K562 (cell line): ENCODE measurements around the gene S100A9. TPM values are rescaled to one million over a fixed set of nuclear protein-coding genes. Genes with fewer than 3 reads are reported as not detected.

ENCODE experiments used
- MNT ChIP-seq, 2 experiments: fragments of 450-650 bp; conservative IDR thresholded peaks; 2 replicates each; pipeline ENCODE4 v1.6.1; 2017; ENCODE audit warnings: mild to moderate bottlenecking in 2 of 2, moderate library complexity in 2 of 2
- ZNF507 ChIP-seq: conservative IDR thresholded peaks from 2 replicates; pipeline ENCODE4 v1.6.1; 2017; ENCODE audit warnings: missing genetic modification characterization, missing compliant biosample characterization
- polyA plus RNA-seq, 8 experiments: library from polyadenylated mRNA; depleted of rRNA in 4 of 8; stranded (reverse) in 5 of 8; unstranded in 3 of 8; fragments of >200 nt; fragmentation: Nextera tagmentation in 2 of 8; fragmentation: Illumina TruSeq in 1 of 8; extraction: Ambion mirVana in 2 of 8; extraction: Trizol in 1 of 8; gene quantifications; 2 replicates each; pipeline versions ENCODE4 v1.2.1 to v1.2.3, GENCODE V29; 2011 to 2014; ENCODE audit warnings: inconsistent platforms in 1 of 8, missing spikeins in 1 of 8
- total RNA-seq, 7 experiments: library from RNA; depleted of rRNA in 6 of 7; stranded (reverse); fragments of >200 nt in 6 of 7; fragmentation: Illumina TruSeq in 2 of 7; extraction: Trizol in 2 of 7; gene quantifications; 2 replicates each; pipeline versions ENCODE4 v1.2.1 to v1.2.3, GENCODE V29; 2011 to 2021; ENCODE audit warnings: low replicate concordance in 1 of 7
- TF ChIP-seq, protein P1 (sequence below): fragments of 450-650 bp; formaldehyde crosslinking; IDR thresholded peaks from 2 replicates; pipeline ENCODE4 v1.4.0; 2022; ENCODE audit warnings: missing genetic modification characterization
- TF ChIP-seq, protein P2 (sequence below): fragments of 250-450 bp; sonication (Bioruptor Pico); IDR thresholded peaks from 2 replicates; pipeline ENCODE4 v1.4.0; 2020; ENCODE audit warnings: mild to moderate bottlenecking, moderate library complexity

The S100A9 gene
- total and polyA plus RNA-seq, 9 of the 15 experiments (the other 6 are each of a cell fraction or from before 2014, with no cell fraction given), result 0.80 TPM; not detected in 8

GRCh38 chr1:153384958-153385580 is 27.4 kb downstream of the S100A9 start (continued):
- TF ChIP-seq, protein P1, sequence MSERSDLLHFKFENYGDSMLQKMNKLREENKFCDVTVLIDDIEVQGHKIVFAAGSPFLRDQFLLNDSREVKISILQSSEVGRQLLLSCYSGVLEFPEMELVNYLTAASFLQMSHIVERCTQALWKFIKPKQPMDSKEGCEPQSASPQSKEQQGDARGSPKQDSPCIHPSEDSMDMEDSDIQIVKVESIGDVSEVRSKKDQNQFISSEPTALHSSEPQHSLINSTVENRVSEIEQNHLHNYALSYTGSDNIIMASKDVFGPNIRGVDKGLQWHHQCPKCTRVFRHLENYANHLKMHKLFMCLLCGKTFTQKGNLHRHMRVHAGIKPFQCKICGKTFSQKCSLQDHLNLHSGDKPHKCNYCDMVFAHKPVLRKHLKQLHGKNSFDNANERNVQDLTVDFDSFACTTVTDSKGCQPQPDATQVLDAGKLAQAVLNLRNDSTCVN (CRISPR knock-in tag), result no peak
- TF ChIP-seq ZNF507 (tag) (no peak), MNT (conservative IDR thresholded peaks at IDR 0.05) (no peak)
- TF ChIP-seq, protein P2, sequence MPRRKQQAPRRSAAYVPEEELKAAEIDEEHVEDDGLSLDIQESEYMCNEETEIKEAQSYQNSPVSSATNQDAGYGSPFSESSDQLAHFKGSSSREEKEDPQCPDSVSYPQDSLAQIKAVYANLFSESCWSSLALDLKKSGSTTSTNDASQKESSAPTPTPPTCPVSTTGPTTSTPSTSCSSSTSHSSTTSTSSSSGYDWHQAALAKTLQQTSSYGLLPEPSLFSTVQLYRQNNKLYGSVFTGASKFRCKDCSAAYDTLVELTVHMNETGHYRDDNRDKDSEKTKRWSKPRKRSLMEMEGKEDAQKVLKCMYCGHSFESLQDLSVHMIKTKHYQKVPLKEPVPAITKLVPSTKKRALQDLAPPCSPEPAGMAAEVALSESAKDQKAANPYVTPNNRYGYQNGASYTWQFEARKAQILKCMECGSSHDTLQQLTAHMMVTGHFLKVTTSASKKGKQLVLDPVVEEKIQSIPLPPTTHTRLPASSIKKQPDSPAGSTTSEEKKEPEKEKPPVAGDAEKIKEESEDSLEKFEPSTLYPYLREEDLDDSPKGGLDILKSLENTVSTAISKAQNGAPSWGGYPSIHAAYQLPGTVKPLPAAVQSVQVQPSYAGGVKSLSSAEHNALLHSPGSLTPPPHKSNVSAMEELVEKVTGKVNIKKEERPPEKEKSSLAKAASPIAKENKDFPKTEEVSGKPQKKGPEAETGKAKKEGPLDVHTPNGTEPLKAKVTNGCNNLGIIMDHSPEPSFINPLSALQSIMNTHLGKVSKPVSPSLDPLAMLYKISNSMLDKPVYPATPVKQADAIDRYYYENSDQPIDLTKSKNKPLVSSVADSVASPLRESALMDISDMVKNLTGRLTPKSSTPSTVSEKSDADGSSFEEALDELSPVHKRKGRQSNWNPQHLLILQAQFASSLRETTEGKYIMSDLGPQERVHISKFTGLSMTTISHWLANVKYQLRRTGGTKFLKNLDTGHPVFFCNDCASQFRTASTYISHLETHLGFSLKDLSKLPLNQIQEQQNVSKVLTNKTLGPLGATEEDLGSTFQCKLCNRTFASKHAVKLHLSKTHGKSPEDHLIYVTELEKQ (CRISPR knock-in tag), result no peak
